Astrocyte (in vitro differentiated cells and primary cell): ENCODE results near the gene ORC4. TPM values are rescaled to one million over a fixed set of nuclear protein-coding genes. Genes with fewer than 3 reads are reported as not detected.

Experiments
- DNase-seq: peaks from one replicate; pipeline ENCODE4 v3.0.0-alpha.2; 2010; ENCODE audit warnings: low read depth
- FAIRE-seq: peaks from 2 replicates; lab custom pipeline; 2011; peaks lifted over from hg19 to GRCh38; lab: Jason Lieb, UNC
- H2AFZ ChIP-seq: 2 replicates; pipeline ENCODE4 v1.6.0; 2012; ENCODE audit warnings: low read depth, low read length, inconsistent platforms
- H3K27ac ChIP-seq: 2 replicates; pipeline ENCODE4 v1.5.1; 2011; ENCODE audit warnings: low read depth, low read length, inconsistent platforms
- H3K27me3 ChIP-seq: 2 replicates; pipeline ENCODE4 v1.6.0; 2011; ENCODE audit warnings: low read length, inconsistent platforms; ENCODE audit not compliant: insufficient read depth
- H3K36me3 ChIP-seq: 2 replicates; pipeline ENCODE4 v1.5.1; 2011; ENCODE audit warnings: low read length, inconsistent platforms; ENCODE audit not compliant: insufficient read depth
- H3K4me1 ChIP-seq: 2 replicates; pipeline ENCODE4 v1.5.1; 2011; ENCODE audit warnings: low read length, inconsistent platforms; ENCODE audit not compliant: insufficient read depth
- H3K4me2 ChIP-seq: 2 replicates; pipeline ENCODE4 v1.6.0; 2012; ENCODE audit warnings: low read length, inconsistent platforms
- H3K4me3 ChIP-seq: 2 replicates; pipeline ENCODE4 v1.5.1; 2011; ENCODE audit warnings: low read depth, mild to moderate bottlenecking, low read length, inconsistent platforms; ENCODE audit not compliant: insufficient read depth
- H3K79me2 ChIP-seq: 2 replicates; pipeline ENCODE4 v1.6.0; 2012; ENCODE audit warnings: mild to moderate bottlenecking, low read length, inconsistent platforms; ENCODE audit not compliant: insufficient read depth
- H3K9ac ChIP-seq: 2 replicates; pipeline ENCODE4 v1.6.0; 2012; ENCODE audit warnings: mild to moderate bottlenecking, low read length, inconsistent platforms
- H3K9me3 ChIP-seq: 2 replicates; pipeline ENCODE4 v1.5.1; 2012; ENCODE audit warnings: low read depth, mild to moderate bottlenecking, low read length, inconsistent platforms; ENCODE audit not compliant: insufficient read depth
- H4K20me1 ChIP-seq: 2 replicates; pipeline ENCODE4 v1.6.0; 2012; ENCODE audit warnings: low read length, inconsistent platforms; ENCODE audit not compliant: insufficient read depth
- H3K27ac Mint-ChIP-seq: one replicate; pipeline ENCODE4 v1.8.0; 2021; ENCODE audit warnings: mild to moderate bottlenecking, mixed read lengths; ENCODE audit not compliant: unreplicated experiment
- H3K27me3 Mint-ChIP-seq: one replicate; pipeline ENCODE4 v1.8.0; 2021; ENCODE audit warnings: low read depth, mixed read lengths; ENCODE audit not compliant: unreplicated experiment
- H3K36me3 Mint-ChIP-seq: one replicate; pipeline ENCODE4 v1.8.0; 2021; ENCODE audit warnings: low read depth, mixed read lengths; ENCODE audit not compliant: unreplicated experiment
- H3K4me1 Mint-ChIP-seq: one replicate; pipeline ENCODE4 v1.8.0; 2021; ENCODE audit warnings: low read depth, mixed read lengths; ENCODE audit not compliant: unreplicated experiment
- H3K4me3 Mint-ChIP-seq: one replicate; pipeline ENCODE4 v1.8.0; 2021; ENCODE audit warnings: mild to moderate bottlenecking, moderate library complexity, mixed read lengths; ENCODE audit not compliant: unreplicated experiment
- H3K9me3 Mint-ChIP-seq: one replicate; pipeline ENCODE4 v1.8.0; 2021; ENCODE audit warnings: mild to moderate bottlenecking, mixed read lengths; ENCODE audit not compliant: unreplicated experiment
- EZH2 ChIP-seq: IDR thresholded peaks from 2 replicates; pipeline ENCODE4 v1.6.1; 2012; ENCODE audit warnings: mild to moderate bottlenecking, low read length, inconsistent platforms; ENCODE audit not compliant: insufficient read depth
- total RNA-seq: library from RNA; stranded (reverse); gene quantifications from 2 replicates; pipeline ENCODE4 v1.2.1, GENCODE V29; 2021
- TF ChIP-seq, protein P1 (sequence below): IDR thresholded peaks from 2 replicates; pipeline ENCODE4 v1.5.1; 2011; ENCODE audit warnings: low read depth, mild to moderate bottlenecking, inconsistent platforms, low read length, moderate library complexity; ENCODE audit not compliant: insufficient read depth

ORC4 gene
- total RNA-seq, 1 donor from 2014 or later, result 43.8 TPM

DNA sequence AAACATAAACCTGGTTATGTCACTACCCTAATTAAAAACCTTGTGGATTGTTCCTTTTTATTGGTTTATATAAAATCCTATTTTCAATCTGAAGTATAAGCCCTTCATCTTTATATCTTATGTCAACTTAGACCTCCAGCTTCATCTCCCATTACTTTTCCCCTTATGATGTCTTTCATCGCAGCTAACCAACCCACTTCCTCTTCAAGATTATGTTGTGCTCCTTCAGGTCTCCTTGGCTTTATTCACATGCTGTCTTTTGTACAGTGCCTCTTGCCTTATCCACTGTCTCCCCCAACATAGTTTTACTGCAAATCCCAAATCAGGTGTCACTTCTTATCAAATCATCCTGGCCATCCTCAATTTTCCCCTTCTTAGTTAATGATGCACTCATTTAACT lies 26.3 kb upstream of the ORC4 start:
- H3K27ac ChIP-seq, result no peak overlapping the region
- H3K9me3 ChIP-seq, result no peaks in the 10 kb centered on the region
- no peak overlapping the region for H3K9ac ChIP-seq
- no peak overlapping the region for H2AFZ ChIP-seq
- peaks cover 10% of the 10 kb centered on the region for H3K79me2 ChIP-seq
- TF ChIP-seq, protein P1, sequence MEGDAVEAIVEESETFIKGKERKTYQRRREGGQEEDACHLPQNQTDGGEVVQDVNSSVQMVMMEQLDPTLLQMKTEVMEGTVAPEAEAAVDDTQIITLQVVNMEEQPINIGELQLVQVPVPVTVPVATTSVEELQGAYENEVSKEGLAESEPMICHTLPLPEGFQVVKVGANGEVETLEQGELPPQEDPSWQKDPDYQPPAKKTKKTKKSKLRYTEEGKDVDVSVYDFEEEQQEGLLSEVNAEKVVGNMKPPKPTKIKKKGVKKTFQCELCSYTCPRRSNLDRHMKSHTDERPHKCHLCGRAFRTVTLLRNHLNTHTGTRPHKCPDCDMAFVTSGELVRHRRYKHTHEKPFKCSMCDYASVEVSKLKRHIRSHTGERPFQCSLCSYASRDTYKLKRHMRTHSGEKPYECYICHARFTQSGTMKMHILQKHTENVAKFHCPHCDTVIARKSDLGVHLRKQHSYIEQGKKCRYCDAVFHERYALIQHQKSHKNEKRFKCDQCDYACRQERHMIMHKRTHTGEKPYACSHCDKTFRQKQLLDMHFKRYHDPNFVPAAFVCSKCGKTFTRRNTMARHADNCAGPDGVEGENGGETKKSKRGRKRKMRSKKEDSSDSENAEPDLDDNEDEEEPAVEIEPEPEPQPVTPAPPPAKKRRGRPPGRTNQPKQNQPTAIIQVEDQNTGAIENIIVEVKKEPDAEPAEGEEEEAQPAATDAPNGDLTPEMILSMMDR, result no peak
- TF ChIP-seq EZH2, result no peak
- no peaks in the 10 kb centered on the region for H3K36me3 Mint-ChIP-seq
- peaks cover 14% of the 10 kb centered on the region for H4K20me1 ChIP-seq
- no peak overlapping the region for H3K4me3 Mint-ChIP-seq
- H3K4me1 Mint-ChIP-seq, result peaks cover 21% of the 10 kb centered on the region
- H3K27ac Mint-ChIP-seq, result no peak overlapping the region
- H3K4me1 ChIP-seq, result no peaks in the 10 kb centered on the region
- no peaks in the 10 kb centered on the region for H3K27me3 Mint-ChIP-seq
- H3K9me3 Mint-ChIP-seq, result no peaks in the 10 kb centered on the region
- no peak for FAIRE-seq
- no peak for DNase-seq
- H3K36me3 ChIP-seq, result no peaks in the 10 kb centered on the region
- H3K4me2 ChIP-seq, result no peak overlapping the region
- no peaks in the 10 kb centered on the region for H3K27me3 ChIP-seq
- no peak overlapping the region for H3K4me3 ChIP-seq

GRCh38 chr2:148044322-148044721 lies 23.8 kb upstream of the ORC4 start:
- Mint-ChIP-seq H3K27ac (no peak overlapping the region), H3K4me3 (no peak overlapping the region), H3K4me1 (peaks cover 17% of the 10 kb centered on the region), H3K27me3 (no peaks in the 10 kb centered on the region), H3K9me3 (no peaks in the 10 kb centered on the region), H3K36me3 (peaks cover 9% of the 10 kb centered on the region)
- no peak overlapping the region for H3K4me3 ChIP-seq
- peaks cover 23% of the 10 kb centered on the region for H4K20me1 ChIP-seq
- TF ChIP-seq, protein P1, result no peak
- TF ChIP-seq EZH2, result no peak
- FAIRE-seq (no peak), DNase-seq (no peak)
- H3K36me3 ChIP-seq, result no peaks in the 10 kb centered on the region
- H3K9ac ChIP-seq, result no peak overlapping the region
- no peak overlapping the region for H2AFZ ChIP-seq
- H3K27me3 ChIP-seq, result no peaks in the 10 kb centered on the region
- peaks cover 6% of the 10 kb centered on the region for H3K79me2 ChIP-seq
- no peaks in the 10 kb centered on the region for H3K9me3 ChIP-seq
- H3K4me1 ChIP-seq, result no peaks in the 10 kb centered on the region
- H3K4me2 ChIP-seq, result no peak overlapping the region
- H3K27ac ChIP-seq, result no peak overlapping the region

DNA sequence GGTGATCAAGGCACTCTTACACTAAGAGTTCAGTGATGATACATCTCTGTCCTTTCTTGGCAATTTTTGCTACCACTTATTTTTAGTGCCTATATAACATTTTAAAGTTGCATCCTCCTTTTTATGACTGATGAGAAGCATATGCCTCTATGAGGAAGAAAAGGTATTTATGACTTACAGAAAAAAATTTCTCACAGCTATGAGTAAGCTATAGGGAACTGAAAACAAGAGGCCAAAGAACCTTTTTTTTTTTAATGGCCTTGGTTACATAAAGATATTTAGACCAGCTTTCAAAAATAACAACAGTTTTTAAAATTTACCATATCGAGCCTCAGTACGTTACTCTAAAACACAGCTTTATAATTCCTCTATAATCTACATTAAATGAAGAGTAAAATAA lies 21.7 kb upstream of the ORC4 start:
- Histone ChIP-seq H3K79me2 (peaks cover 5% of the 10 kb centered on the region), H3K4me3 (no peak overlapping the region), H3K36me3 (no peaks in the 10 kb centered on the region), H3K27ac (no peak overlapping the region), H2AFZ (no peak overlapping the region), H3K4me1 (no peaks in the 10 kb centered on the region), H3K9me3 (no peaks in the 10 kb centered on the region), H3K27me3 (no peaks in the 10 kb centered on the region), H3K4me2 (no peak overlapping the region), H4K20me1 (peaks cover 12% of the 10 kb centered on the region), H3K9ac (no peak overlapping the region)
- FAIRE-seq (no peak), DNase-seq (no peak)
- Mint-ChIP-seq H3K4me1 (peaks cover 1% of the 10 kb centered on the region), H3K27me3 (no peaks in the 10 kb centered on the region), H3K36me3 (peaks cover 9% of the 10 kb centered on the region), H3K4me3 (no peak overlapping the region), H3K27ac (no peak overlapping the region), H3K9me3 (no peaks in the 10 kb centered on the region)
- no peak for TF ChIP-seq EZH2
- TF ChIP-seq, protein P1, result no peak
